ENCODE measurements around the gene GPX2. TPM values are rescaled to one million over a fixed set of nuclear protein-coding genes. Genes with fewer than 3 reads are reported as not detected.

The GPX2 gene
- total RNA-seq (2021; fragmentation: NEBNext Ultra II Directional; extraction: Animal tissue kit (Norgen Biotek cat#: 25700)) (0.30 and 0.50 TPM in 2 replicates), polyA plus RNA-seq (2011; rRNA removed) (0.49 and 0.89 TPM in 2 replicates), polyA minus RNA-seq (2011; rRNA and poly(A)+ RNA removed) (0.38 and 0.56 TPM in 2 replicates)
- polyA plus RNA-seq (2011; cell fraction: cytosol; rRNA removed) = 0.61 TPM
- 0.66 TPM for polyA plus RNA-seq (2011; cell fraction: nucleus; rRNA removed)
- polyA plus RNA-seq (2012, experiment 1 of 2) = 0.50 to 0.96 TPM (median 0.64 TPM) in 3 of 4 replicates, not detected in the other
- polyA plus RNA-seq (2012, experiment 2 of 2) = 1.5 TPM
- polyA plus RNA-seq (2013, experiment 1 of 2) = 0.36 TPM
- 0.46 TPM for polyA plus RNA-seq (2013, experiment 2 of 2)
- not detected for polyA minus RNA-seq (2011; cell fraction: cytosol; rRNA and poly(A)+ RNA removed)
- not detected for polyA minus RNA-seq (2011; cell fraction: nucleus; rRNA and poly(A)+ RNA removed)
- long read RNA-seq, experiment 1 = 0 reads
- long read RNA-seq, experiment 2 = 0 reads

DNA sequence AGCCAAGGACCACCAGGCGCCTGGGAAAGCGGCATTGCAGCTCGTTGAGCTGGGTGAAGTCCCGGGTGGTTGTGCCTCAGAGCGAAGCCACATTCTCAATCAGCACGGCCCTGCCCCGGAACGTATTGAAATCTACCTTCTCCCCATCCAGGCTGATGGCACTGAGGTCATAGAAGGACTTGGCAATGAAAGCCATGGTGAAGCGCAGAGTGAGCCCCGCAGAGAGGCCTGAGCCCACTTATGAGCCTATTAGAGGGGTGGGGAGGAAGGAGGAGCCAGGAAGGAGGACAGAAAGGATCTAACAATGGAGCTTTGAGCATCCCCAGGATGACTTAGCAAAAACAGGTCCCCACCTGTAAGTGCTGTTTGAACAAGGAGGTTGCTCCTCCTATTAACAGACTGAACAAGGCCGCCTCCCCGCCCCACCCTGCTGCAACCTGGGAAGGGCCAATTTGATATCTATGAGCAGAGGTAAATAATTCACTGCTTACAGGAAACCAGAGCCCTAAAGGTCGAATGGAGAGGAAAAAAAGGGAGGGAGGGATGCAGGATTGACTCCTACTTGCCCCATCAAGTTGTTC lies at the start of gene GPX2:
GPX2 (minus strand) TSS at position 215 of the 581 bp plus-strand sequence; CDS start at position 196, 19 bp downstream.
- no peak within 1 kb of the TSS for H3K4ac ChIP-seq (replicated peaks; ENCODE audit: insufficient read length, low read depth, low read length)
- H3K18ac ChIP-seq (ENCODE audit: extremely low read depth, low read length) = no peak within 1 kb of the TSS; the same call in 1 of the 2 replicates
- H3K4me3 ChIP-seq (ENCODE audit: extremely low read depth in 1 of 4, insufficient read depth in 2 of 4, low read depth in 3 of 4, low read length in 4 of 4) = no peak within 1 kb of the TSS
- H3K56ac ChIP-seq (replicated peaks; ENCODE audit: insufficient read length, low read depth, low read length) = no peak within 1 kb of the TSS
- H3K27me3 ChIP-seq (replicated peaks in 1 of 4; ENCODE audit: control insufficient read depth in 3 of 4, extremely low read depth in 1 of 4, insufficient read depth in 3 of 4, low read length in 3 of 4) = no peaks in the 10 kb centered on the region
- no peak within 1 kb of the TSS for H4K8ac ChIP-seq (ENCODE audit: extremely low read depth, insufficient read depth, low read length)
- FAIRE-seq (no peak), DNase-seq (ENCODE audit: low read depth in 1 of 2, low spot score in 2 of 2) (no peak)
- peaks cover 0 to 8% (median 2%) of the 10 kb centered on the region in 4 experiments; a peak in 1 of 8 replicates for H3K36me3 ChIP-seq (ENCODE audit: control insufficient read depth in 2 of 4, insufficient read depth in 4 of 4, low read length in 3 of 4)
- H2BK20ac ChIP-seq (ENCODE audit: low read length) = no peak within 1 kb of the TSS
- no peak within 1 kb of the TSS for H3K14ac ChIP-seq (ENCODE audit: insufficient read length)
- no peaks in the 10 kb centered on the region; the same call in 1 of the 2 replicates for H3K79me1 ChIP-seq (ENCODE audit: low read depth, low read length)
- no peaks in the 10 kb centered on the region for H3K23me2 ChIP-seq (ENCODE audit: low read depth, low read length)
- H3K79me2 ChIP-seq (ENCODE audit: control insufficient read depth in 1 of 2, insufficient read depth in 2 of 2, low read length in 2 of 2) = no peaks in the 10 kb centered on the region
- no peak within 1 kb of the TSS for H2BK12ac ChIP-seq (ENCODE audit: low read depth, low read length)
- no peaks in the 10 kb centered on the region for H3K9me3 ChIP-seq (ENCODE audit: insufficient read depth in 2 of 2, low read depth in 1 of 2, low read length in 1 of 2)
- H2BK5ac ChIP-seq (ENCODE audit: low read depth, low read length) = peak within 1 kb of the TSS; percentile 4; the same call in 1 of the 2 replicates
- no peak within 1 kb of the TSS for H3K4me2 ChIP-seq (ENCODE audit: insufficient read depth in 1 of 2, low read depth in 2 of 2, low read length in 2 of 2)
- TF ChIP-seq FOSL1 (IDR thresholded peaks at IDR 0.05; ENCODE audit: insufficient read depth, low read depth, low read length) (no peak), BACH1 (IDR thresholded peaks at IDR 0.05; ENCODE audit: low read length) (0 out of 2 replicates have a peak, but pooled peaks have one; percentile 44), ATF3 (IDR thresholded peaks at IDR 0.05; ENCODE audit: insufficient read depth, low read depth, low read length) (no peak), TAF1 (IDR thresholded peaks at IDR 0.05; ENCODE audit: low read depth, low read length) (no peak)
- no peak within 1 kb of the TSS for H2BK120ac ChIP-seq (replicated peaks; ENCODE audit: low read depth, low read length)
- no peak within 1 kb of the TSS for H4K5ac ChIP-seq (ENCODE audit: insufficient read length, low read depth, low read length)
- WGBS, 2 experiments (ENCODE audit: extremely low coverage in 1 of 2, insufficient coverage in 1 of 2, insufficient read length in 1 of 2, insufficient replicate concordance in 2 of 2, low coverage in 1 of 2, low lambda C conversion rate in 2 of 2, missing lambda C conversion rate in 1 of 2) = 90% methylated on average over 13 of the region's 13 CpGs; no CpG with 5 or more reads in 1 of the 2 experiments
- H4K91ac ChIP-seq (replicated peaks; ENCODE audit: insufficient read length, low read length) = no peak within 1 kb of the TSS
- no peak within 1 kb of the TSS for H2AK5ac ChIP-seq (ENCODE audit: low read depth, low read length)
- H3K23ac ChIP-seq (ENCODE audit: insufficient read length) = no peak within 1 kb of the TSS
- no peaks in the 10 kb centered on the region for H4K20me1 ChIP-seq (replicated peaks in 1 of 2; ENCODE audit: control insufficient read depth in 1 of 2, insufficient read depth in 2 of 2, low read length in 2 of 2)
- ChIA-PET POLR2A (ENCODE audit: partially characterized antibody) (interaction anchor here (0.6 to 2.2 kb wide), 4 partner anchors 8 to 28 kb away, joined by 3 to 6 read pairs (median 3); no protein-coding TSS in a partner anchor), CTCF (ENCODE audit: partially characterized antibody) (interaction anchor here (0.6 to 2.5 kb wide), 4 partner anchors 11 to 44 kb away, joined by 3 to 10 read pairs (median 4); partner anchors contain the start of gene FNTB)
- H3K4me1 ChIP-seq (replicated peaks in 1 of 4; ENCODE audit: control insufficient read depth in 3 of 4, insufficient read depth in 4 of 4, low read length in 3 of 4) = peaks cover 0 to 8% (median 2%) of the 10 kb centered on the region in 4 experiments; a peak in 4 of 7 replicates
- no peak within 1 kb of the TSS for H2AFZ ChIP-seq (ENCODE audit: low read length)
- no peak within 1 kb of the TSS for H2BK15ac ChIP-seq (ENCODE audit: low read length)
- H3K27ac ChIP-seq (ENCODE audit: low read depth, low read length) = no peak within 1 kb of the TSS
- H3K9ac ChIP-seq (replicated peaks in 1 of 4; ENCODE audit: extremely low read depth in 1 of 4, low read depth in 3 of 4, low read length in 3 of 4) = no peak within 1 kb of the TSS; a peak in 1 of 7 replicates
